ES-I3 (cell line): ENCODE data around the gene AMPH.
"Not testable (repeated sequence)": the region's sequence is repeated elsewhere in the genome, so short reads cannot be mapped to it uniquely, and the experiment has no call there.

Source experiments
- H3K36me3 ChIP-seq: 2 replicates; pipeline ENCODE4 v1.6.1; 2013; ENCODE audit warnings: mild to moderate bottlenecking, low read length, control low read depth, moderate library complexity; ENCODE audit not compliant: insufficient read depth
- H3K4me1 ChIP-seq: 2 replicates; pipeline ENCODE4 v1.6.1; 2013; ENCODE audit warnings: mild to moderate bottlenecking, control low read depth, low read length; ENCODE audit not compliant: insufficient read depth
- H3K9ac ChIP-seq: 2 replicates; pipeline ENCODE4 v1.6.1; 2013; ENCODE audit warnings: low read depth, mild to moderate bottlenecking, low read length, moderate library complexity
- H3K9me3 ChIP-seq: 2 replicates; pipeline ENCODE4 v1.6.1; 2013; ENCODE audit warnings: mild to moderate bottlenecking, low read length, moderate library complexity; ENCODE audit not compliant: control insufficient read depth, insufficient read depth

The AMPH gene

GRCh38 chr7:38584443-38585210 is 46.5 kb downstream of the AMPH start:
- Histone ChIP-seq H3K36me3 (no peaks in the 10 kb centered on the region), H3K4me1 (no peaks in the 10 kb centered on the region), H3K9me3 (no peaks in the 10 kb centered on the region), H3K9ac (no peak overlapping the region)

DNA sequence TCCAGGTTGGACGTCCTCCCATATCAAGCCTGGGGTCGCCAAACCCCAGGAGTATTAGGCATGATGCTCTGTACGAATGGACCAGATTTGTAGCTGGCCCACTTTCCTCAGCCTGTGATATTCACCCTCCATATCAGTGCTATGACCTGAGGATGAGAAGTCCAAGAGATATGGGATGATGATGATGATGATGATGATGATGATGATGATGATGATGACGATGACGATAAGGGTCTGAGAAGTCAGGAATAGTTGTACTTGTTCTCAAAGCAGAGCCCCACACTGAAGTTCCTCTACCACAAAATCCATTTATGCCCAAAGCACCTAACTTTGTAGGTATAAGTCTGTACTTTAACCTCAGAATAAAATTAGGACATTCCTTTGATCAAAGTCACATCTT is 50.7 kb downstream of the AMPH start:
- Histone ChIP-seq H3K9me3 (no peaks in the 10 kb centered on the region), H3K36me3 (no peaks in the 10 kb centered on the region), H3K4me1 (no peaks in the 10 kb centered on the region), H3K9ac (no peak overlapping the region)

DNA sequence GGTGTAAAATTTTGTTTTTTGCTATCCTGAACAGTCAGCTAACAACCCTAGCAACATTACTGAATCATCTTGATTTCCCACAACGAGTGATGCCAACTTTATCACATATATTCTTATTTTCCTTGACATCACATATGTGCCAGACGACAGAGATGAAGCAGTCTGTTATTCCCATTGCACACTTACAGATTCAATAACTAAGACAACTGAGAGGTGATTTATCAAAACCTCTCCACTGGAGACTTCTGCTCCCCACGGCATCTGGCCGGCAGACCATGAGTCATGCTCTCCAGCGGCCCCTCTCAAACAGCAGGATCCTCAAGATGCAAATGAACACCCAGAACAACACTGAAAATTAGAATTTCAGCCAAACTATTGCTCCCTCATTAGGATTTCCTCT is 57.1 kb downstream of the AMPH start:
- H3K4me1 ChIP-seq = no peaks in the 10 kb centered on the region
- H3K9ac ChIP-seq = no peak overlapping the region
- H3K9me3 ChIP-seq = no peaks in the 10 kb centered on the region
- H3K36me3 ChIP-seq = no peaks in the 10 kb centered on the region

DNA sequence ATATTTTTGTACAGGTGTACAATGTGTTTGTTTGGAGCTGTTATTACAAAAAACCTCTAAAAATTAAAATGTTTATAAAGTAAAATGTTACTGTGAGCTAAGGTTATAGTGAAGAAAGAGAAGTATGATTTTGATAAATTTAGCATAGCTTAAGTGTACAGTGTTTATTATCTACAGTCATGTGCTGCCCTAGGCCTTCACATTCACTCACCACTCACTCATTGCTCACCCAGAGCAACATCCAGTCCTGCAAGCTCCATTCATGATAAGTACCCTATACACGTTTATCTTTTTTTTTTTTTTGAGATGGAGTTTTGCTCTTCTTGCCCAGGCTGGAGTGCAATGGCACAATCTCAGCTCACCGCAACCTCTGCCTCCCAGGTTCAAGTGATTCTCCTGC is 59.6 kb downstream of the AMPH start:
- H3K4me1 ChIP-seq, H3K36me3 ChIP-seq, H3K9me3 ChIP-seq, H3K9ac ChIP-seq: not testable (repeated sequence)

- Histone ChIP-seq H3K4me1 (no peaks in the 10 kb centered on the region), H3K36me3 (no peaks in the 10 kb centered on the region), H3K9me3 (no peaks in the 10 kb centered on the region), H3K9ac (no peak overlapping the region)
Observed at GRCh38 chr7:38568497-38568896, 62.7 kb downstream of the AMPH start.

DNA sequence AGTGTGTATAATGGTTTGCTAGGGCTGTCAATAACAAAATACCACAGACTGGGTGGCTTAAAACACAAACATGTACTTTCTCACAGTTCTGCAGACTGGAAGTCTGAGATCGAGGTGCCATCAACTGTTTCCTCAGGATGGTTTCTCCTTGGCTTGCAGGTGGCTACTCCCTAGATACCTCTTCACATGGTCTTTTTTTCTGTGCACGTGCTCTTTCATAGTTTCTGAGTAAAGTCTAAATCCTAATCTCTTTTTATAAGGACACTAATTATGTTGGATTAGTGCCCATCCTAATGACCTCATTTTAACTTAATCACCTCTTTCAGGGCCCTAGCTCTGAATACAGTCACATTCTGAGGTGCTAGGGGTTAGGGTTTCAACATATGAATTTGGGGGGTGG is 65.9 kb downstream of the AMPH start:
- Histone ChIP-seq H3K9ac (no peak overlapping the region), H3K36me3 (no peaks in the 10 kb centered on the region), H3K9me3 (no peaks in the 10 kb centered on the region)

GRCh38 chr7:38563741-38564140 is 67.4 kb downstream of the AMPH start:
- no peaks in the 10 kb centered on the region for H3K9me3 ChIP-seq
- no peak overlapping the region for H3K9ac ChIP-seq
- no peaks in the 10 kb centered on the region for H3K36me3 ChIP-seq
- no peaks in the 10 kb centered on the region for H3K4me1 ChIP-seq

More for the DNA sequence above, 65.9 kb downstream of the AMPH start:
- H3K4me1 ChIP-seq = no peaks in the 10 kb centered on the region

- Histone ChIP-seq H3K9ac (no peak overlapping the region), H3K36me3 (no peaks in the 10 kb centered on the region), H3K4me1 (no peaks in the 10 kb centered on the region), H3K9me3 (no peaks in the 10 kb centered on the region)
Observed at GRCh38 chr7:38561166-38561565, 70.0 kb downstream of the AMPH start.

- no peaks in the 10 kb centered on the region for H3K9me3 ChIP-seq
- H3K9ac ChIP-seq = no peak overlapping the region
- no peaks in the 10 kb centered on the region for H3K36me3 ChIP-seq
- no peaks in the 10 kb centered on the region for H3K4me1 ChIP-seq
Observed at GRCh38 chr7:38558761-38559345, 72.3 kb downstream of the AMPH start.

GRCh38 chr7:38554586-38554985 is 76.6 kb downstream of the AMPH start:
- H3K9ac ChIP-seq = no peak overlapping the region
- H3K4me1 ChIP-seq = no peaks in the 10 kb centered on the region
- H3K9me3 ChIP-seq = no peaks in the 10 kb centered on the region
- no peaks in the 10 kb centered on the region for H3K36me3 ChIP-seq

GRCh38 chr7:38550836-38551235 is 80.3 kb downstream of the AMPH start:
- H3K36me3 ChIP-seq = no peaks in the 10 kb centered on the region
- no peaks in the 10 kb centered on the region for H3K4me1 ChIP-seq
- no peaks in the 10 kb centered on the region for H3K9me3 ChIP-seq
- H3K9ac ChIP-seq = no peak overlapping the region

GRCh38 chr7:38548605-38549004 is 82.6 kb downstream of the AMPH start:
- Histone ChIP-seq H3K36me3 (no peaks in the 10 kb centered on the region), H3K9me3 (no peaks in the 10 kb centered on the region), H3K4me1 (no peaks in the 10 kb centered on the region), H3K9ac (no peak overlapping the region)

DNA sequence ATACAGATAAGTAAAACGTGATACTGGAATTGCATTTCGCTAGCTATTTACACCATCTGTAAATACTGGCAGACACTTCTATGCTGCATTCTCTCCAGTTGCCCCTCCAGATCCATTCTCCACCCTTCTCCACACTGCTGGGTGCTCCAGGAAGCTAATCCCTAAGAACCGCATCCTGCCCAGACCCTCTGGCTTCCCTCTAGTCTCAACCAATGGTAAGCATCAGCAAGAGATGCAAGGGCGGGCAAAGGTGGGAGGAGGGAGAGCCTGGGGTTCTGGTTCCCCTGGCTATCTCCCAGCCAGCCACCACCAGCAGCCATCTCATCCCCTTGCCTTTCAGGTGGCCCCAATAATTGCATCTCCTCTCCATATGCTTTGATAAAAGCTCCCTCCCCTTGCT is 84.4 kb downstream of the AMPH start:
- H3K4me1 ChIP-seq = no peaks in the 10 kb centered on the region
- no peaks in the 10 kb centered on the region for H3K36me3 ChIP-seq
- no peak overlapping the region for H3K9ac ChIP-seq
- H3K9me3 ChIP-seq = no peaks in the 10 kb centered on the region

DNA sequence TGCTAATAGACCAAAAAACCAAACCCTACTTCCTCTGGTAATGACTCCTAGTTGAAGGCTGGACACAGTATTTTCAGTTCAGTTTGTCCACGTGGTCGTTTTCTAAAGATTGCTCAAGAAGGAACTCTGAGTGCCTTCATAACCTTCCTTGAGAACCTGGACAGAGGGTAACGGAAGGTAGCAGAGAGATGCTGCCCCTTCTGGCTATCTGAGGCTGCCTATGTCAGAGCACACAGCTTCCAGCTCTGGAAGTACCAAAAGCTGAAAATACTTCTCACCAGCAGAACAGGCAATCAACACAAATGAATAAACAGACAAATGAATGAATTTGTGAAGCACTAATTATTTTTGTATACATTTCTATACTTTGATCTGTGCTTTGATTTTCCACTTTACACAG is 85.2 kb downstream of the AMPH start:
- Histone ChIP-seq H3K4me1 (no peaks in the 10 kb centered on the region), H3K36me3 (no peaks in the 10 kb centered on the region), H3K9me3 (no peaks in the 10 kb centered on the region), H3K9ac (no peak overlapping the region)

- H3K9ac ChIP-seq = no peak overlapping the region
- no peaks in the 10 kb centered on the region for H3K4me1 ChIP-seq
- no peaks in the 10 kb centered on the region for H3K36me3 ChIP-seq
Observed at GRCh38 chr7:38542156-38542555, 89.0 kb downstream of the AMPH start.

More at GRCh38 chr7:38542156-38542555, 89.0 kb downstream of the AMPH start:
- H3K9me3 ChIP-seq = no peaks in the 10 kb centered on the region
